ENCODE results near the gene PRSS2.

PRSS2 gene

GRCh38 chr7:142796501-142797390, 26.0 kb downstream of the PRSS2 start:
- in situ Hi-C loops (cut with HindIII; ENCODE audit: low pct_ligation_motif_present, low pct_unique_long_range_greater_than_20kb, low sequenced_read_pairs): no loop called here
- DNase-seq: no peak

- in situ Hi-C loops (cut with HindIII; ENCODE audit: low pct_ligation_motif_present, low pct_unique_long_range_greater_than_20kb, low sequenced_read_pairs): no loop called here
- no peak for DNase-seq
Observed at GRCh38 chr7:142797391-142798377, 26.9 kb downstream of the PRSS2 start.

GRCh38 chr7:142798451-142799436, 28.0 kb downstream of the PRSS2 start:
- in situ Hi-C loops (cut with HindIII; ENCODE audit: low pct_ligation_motif_present, low pct_unique_long_range_greater_than_20kb, low sequenced_read_pairs): no loop called here
- DNase-seq: no peak

- DNase-seq: no peak
- in situ Hi-C loops (cut with HindIII; ENCODE audit: low pct_ligation_motif_present, low pct_unique_long_range_greater_than_20kb, low sequenced_read_pairs): no loop called here
Observed at GRCh38 chr7:142799437-142799835, 28.7 kb downstream of the PRSS2 start.

GRCh38 chr7:142800088-142800487, 29.3 kb downstream of the PRSS2 start:
- DNase-seq: no peak
- in situ Hi-C loops (cut with HindIII; ENCODE audit: low pct_ligation_motif_present, low pct_unique_long_range_greater_than_20kb, low sequenced_read_pairs): loop anchor here (25.0 kb wide), 1 partner anchor 163 kb away; no protein-coding TSS in a partner anchor

- in situ Hi-C loops (cut with HindIII; ENCODE audit: low pct_ligation_motif_present, low pct_unique_long_range_greater_than_20kb, low sequenced_read_pairs): loop anchor here (25.0 kb wide), 1 partner anchor 163 kb away; no protein-coding TSS in a partner anchor
- no peak for DNase-seq
Observed at GRCh38 chr7:142800699-142801260, 30.0 kb downstream of the PRSS2 start.

DNA sequence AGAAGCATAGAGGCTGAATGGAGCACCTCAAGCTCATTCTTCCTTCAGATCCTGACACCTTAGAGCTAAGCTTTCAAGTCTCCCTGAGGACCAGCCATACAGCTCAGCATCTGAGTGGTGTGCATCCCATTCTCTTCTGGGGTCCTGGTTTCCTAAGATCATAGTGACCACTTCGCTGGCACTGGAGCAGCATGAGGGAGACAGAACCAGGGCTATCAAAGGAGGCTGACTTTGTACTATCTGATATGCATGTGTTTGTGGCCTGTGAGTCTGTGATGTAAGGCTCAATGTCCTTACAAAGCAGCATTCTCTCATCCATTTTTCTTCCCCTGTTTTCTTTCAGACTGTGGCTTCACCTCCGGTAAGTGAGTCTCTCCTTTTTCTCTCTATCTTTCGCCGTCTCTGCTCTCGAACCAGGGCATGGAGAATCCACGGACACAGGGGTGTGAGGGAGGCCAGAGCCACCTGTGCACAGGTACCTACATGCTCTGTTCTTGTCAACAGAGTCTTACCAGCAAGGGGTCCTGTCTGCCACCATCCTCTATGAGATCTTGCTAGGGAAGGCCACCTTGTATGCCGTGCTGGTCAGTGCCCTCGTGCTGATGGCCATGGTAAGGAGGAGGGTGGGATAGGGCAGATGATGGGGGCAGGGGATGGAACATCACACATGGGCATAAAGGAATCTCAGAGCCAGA, 31.0 kb downstream of the PRSS2 start:
- DNase-seq: no peak
- in situ Hi-C loops (cut with HindIII; ENCODE audit: low pct_ligation_motif_present, low pct_unique_long_range_greater_than_20kb, low sequenced_read_pairs): loop anchor here (25.0 kb wide), 1 partner anchor 164 kb away; no protein-coding TSS in a partner anchor

DNA sequence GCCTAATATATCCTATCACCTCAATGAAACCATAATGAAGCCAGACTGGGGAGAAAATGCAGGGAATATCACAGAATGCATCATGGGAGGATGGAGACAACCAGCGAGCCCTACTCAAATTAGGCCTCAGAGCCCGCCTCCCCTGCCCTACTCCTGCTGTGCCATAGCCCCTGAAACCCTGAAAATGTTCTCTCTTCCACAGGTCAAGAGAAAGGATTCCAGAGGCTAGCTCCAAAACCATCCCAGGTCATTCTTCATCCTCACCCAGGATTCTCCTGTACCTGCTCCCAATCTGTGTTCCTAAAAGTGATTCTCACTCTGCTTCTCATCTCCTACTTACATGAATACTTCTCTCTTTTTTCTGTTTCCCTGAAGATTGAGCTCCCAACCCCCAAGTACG, 31.5 kb downstream of the PRSS2 start:
- in situ Hi-C loops (cut with HindIII; ENCODE audit: low pct_ligation_motif_present, low pct_unique_long_range_greater_than_20kb, low sequenced_read_pairs): loop anchor here (25.0 kb wide), 1 partner anchor 165 kb away; no protein-coding TSS in a partner anchor
- no peak for DNase-seq

- DNase-seq: no peak
- in situ Hi-C loops (cut with HindIII; ENCODE audit: low pct_ligation_motif_present, low pct_unique_long_range_greater_than_20kb, low sequenced_read_pairs): loop anchor here (25.0 kb wide), 1 partner anchor 167 kb away; no protein-coding TSS in a partner anchor
Observed at GRCh38 chr7:142803901-142804300, 33.1 kb downstream of the PRSS2 start.

DNA sequence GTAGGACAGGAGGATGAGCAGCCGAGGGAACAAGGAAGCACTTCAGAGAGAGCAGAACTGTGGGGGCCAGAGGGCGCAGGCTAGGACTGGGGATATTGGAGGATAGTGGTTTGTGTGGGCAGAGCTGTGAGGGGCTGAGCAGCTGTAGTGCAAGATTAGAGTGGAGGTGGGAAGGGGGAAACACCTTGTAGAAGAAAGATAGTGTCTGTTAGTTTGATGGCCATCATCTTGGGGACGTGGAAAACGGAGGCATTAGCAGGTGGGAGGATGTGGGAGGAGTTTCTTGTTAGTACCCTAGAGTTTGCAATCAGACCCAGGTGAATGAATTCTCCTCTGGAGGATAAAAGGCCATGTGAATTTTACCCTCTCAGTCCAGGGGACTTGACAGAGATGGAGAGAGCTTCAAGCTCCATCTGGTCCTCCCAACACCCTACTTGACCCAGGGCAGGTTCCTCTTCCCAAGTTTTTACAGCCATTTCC, 34.0 kb downstream of the PRSS2 start:
- in situ Hi-C loops (cut with HindIII; ENCODE audit: low pct_ligation_motif_present, low pct_unique_long_range_greater_than_20kb, low sequenced_read_pairs): loop anchor here (25.0 kb wide), 1 partner anchor 167 kb away; no protein-coding TSS in a partner anchor
- no peak for DNase-seq

GRCh38 chr7:142805350-142806021, 34.7 kb downstream of the PRSS2 start:
- no peak for DNase-seq
- in situ Hi-C loops (cut with HindIII; ENCODE audit: low pct_ligation_motif_present, low pct_unique_long_range_greater_than_20kb, low sequenced_read_pairs): loop anchor here (25.0 kb wide), 1 partner anchor 168 kb away; no protein-coding TSS in a partner anchor

GRCh38 chr7:142806022-142806356, 35.2 kb downstream of the PRSS2 start:
- no peak for DNase-seq
- in situ Hi-C loops (cut with HindIII; ENCODE audit: low pct_ligation_motif_present, low pct_unique_long_range_greater_than_20kb, low sequenced_read_pairs): loop anchor here (25.0 kb wide), 1 partner anchor 169 kb away; no protein-coding TSS in a partner anchor

- in situ Hi-C loops (cut with HindIII; ENCODE audit: low pct_ligation_motif_present, low pct_unique_long_range_greater_than_20kb, low sequenced_read_pairs): loop anchor here (25.0 kb wide), 1 partner anchor 170 kb away; no protein-coding TSS in a partner anchor
- no peak for DNase-seq
Observed at GRCh38 chr7:142806957-142807356, 36.2 kb downstream of the PRSS2 start.

DNA sequence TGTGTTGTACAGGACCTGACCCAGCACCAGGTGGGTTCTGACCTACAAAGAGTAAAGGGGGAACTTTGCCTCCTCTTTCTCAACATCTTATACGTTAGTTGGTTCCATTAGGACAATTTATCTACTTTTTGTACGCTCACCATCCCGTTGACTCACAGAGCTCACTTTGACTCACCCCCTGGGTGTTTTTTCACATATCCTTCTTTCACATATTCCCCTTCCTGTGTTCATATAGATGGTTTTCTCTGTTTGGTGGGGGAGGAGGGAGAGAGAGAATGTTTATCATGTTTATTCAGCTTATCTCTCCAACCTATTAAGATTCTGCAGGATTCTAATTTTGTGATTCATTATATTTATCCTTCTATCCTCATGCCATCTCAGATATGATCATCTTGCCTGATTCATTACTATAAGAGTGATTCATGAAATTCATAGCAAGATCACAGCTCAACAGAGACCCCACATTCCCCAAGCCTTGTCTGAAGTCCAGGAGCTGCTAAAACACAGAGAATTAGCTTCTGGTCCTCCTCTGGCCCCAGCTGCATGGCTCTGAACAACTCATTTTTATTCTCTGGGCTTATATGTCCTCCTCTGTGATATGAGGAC, 37.2 kb downstream of the PRSS2 start:
- in situ Hi-C loops (cut with HindIII; ENCODE audit: low pct_ligation_motif_present, low pct_unique_long_range_greater_than_20kb, low sequenced_read_pairs): loop anchor here (25.0 kb wide), 1 partner anchor 171 kb away; no protein-coding TSS in a partner anchor
- DNase-seq: no peak

- no peak for DNase-seq
- in situ Hi-C loops (cut with HindIII; ENCODE audit: low pct_ligation_motif_present, low pct_unique_long_range_greater_than_20kb, low sequenced_read_pairs): loop anchor here (25.0 kb wide), 1 partner anchor 171 kb away; no protein-coding TSS in a partner anchor
Observed at GRCh38 chr7:142808461-142808801, 37.7 kb downstream of the PRSS2 start.
